SU-DHL-6 (cell line): ENCODE measurements around the gene CDH23.

ENCODE experiments used
- EZH2phosphoT487 ChIP-seq: fragments of 200-600 bp; sonication (generic), shearing (Covaris generic); conservative IDR thresholded peaks from 2 replicates; pipeline ENCODE4 v1.6.1; 2018; ENCODE audit warnings: mild to moderate bottlenecking, antibody characterized with exemption, low read length, moderate library complexity, mixed read lengths
- TF ChIP-seq, protein P1 (sequence below): fragments of 200-600 bp; sonication (generic); IDR thresholded peaks from one replicate; pipeline ENCODE4 v1.5.1; 2017; ENCODE audit warnings: antibody characterized with exemption, mild to moderate bottlenecking, low read length, moderate library complexity; ENCODE audit not compliant: insufficient read depth, poor library complexity, severe bottlenecking

- TF ChIP-seq, protein P1, sequence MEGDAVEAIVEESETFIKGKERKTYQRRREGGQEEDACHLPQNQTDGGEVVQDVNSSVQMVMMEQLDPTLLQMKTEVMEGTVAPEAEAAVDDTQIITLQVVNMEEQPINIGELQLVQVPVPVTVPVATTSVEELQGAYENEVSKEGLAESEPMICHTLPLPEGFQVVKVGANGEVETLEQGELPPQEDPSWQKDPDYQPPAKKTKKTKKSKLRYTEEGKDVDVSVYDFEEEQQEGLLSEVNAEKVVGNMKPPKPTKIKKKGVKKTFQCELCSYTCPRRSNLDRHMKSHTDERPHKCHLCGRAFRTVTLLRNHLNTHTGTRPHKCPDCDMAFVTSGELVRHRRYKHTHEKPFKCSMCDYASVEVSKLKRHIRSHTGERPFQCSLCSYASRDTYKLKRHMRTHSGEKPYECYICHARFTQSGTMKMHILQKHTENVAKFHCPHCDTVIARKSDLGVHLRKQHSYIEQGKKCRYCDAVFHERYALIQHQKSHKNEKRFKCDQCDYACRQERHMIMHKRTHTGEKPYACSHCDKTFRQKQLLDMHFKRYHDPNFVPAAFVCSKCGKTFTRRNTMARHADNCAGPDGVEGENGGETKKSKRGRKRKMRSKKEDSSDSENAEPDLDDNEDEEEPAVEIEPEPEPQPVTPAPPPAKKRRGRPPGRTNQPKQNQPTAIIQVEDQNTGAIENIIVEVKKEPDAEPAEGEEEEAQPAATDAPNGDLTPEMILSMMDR: no peak
- TF ChIP-seq EZH2phosphoT487: no peak
Measured at GRCh38 chr10:71765906-71766716, 369.4 kb downstream of the CDH23 start.
